CD4-positive, alpha-beta T cell treated with Interleukin-15 for 4 hours (primary cell): ENCODE results near the gene GRIN1.

Experiments
- DNase-seq: peaks from one replicate; pipeline ENCODE4 v3.0.0-alpha.2; 2020; ENCODE audit warnings: low spot score

GRIN1 gene

GRCh38 chr9:137193771-137194170 is 54.8 kb downstream of the GRIN1 start:
- DNase-seq = no peak

GRCh38 chr9:137194388-137194787 is 55.4 kb downstream of the GRIN1 start:
- no peak for DNase-seq

- no peak for DNase-seq
These were observed 56.0 kb downstream of the GRIN1 start for GRCh38 chr9:137194909-137195308.

- no peak for DNase-seq
These were observed 56.7 kb downstream of the GRIN1 start for GRCh38 chr9:137195525-137196220.

- no peak for DNase-seq
These were observed 59.3 kb downstream of the GRIN1 start for GRCh38 chr9:137198051-137198901.

GRCh38 chr9:137198902-137199283 is 59.9 kb downstream of the GRIN1 start:
- DNase-seq = no peak

GRCh38 chr9:137199411-137200121 is 60.6 kb downstream of the GRIN1 start:
- DNase-seq = no peak

GRCh38 chr9:137200311-137201204 is 61.6 kb downstream of the GRIN1 start, which contains the start of gene TPRN:
TSS of gene TPRN (minus strand) at chr9:137200741. CDS start at chr9:137200711, 30 bp downstream.
- peak; percentile 98 for DNase-seq

- DNase-seq = no peak
These were observed 62.4 kb downstream of the GRIN1 start for GRCh38 chr9:137201205-137201868.

GRCh38 chr9:137202966-137203365 is 64.0 kb downstream of the GRIN1 start:
- DNase-seq = no peak

GRCh38 chr9:137204731-137205125 is 65.8 kb downstream of the GRIN1 start:
- DNase-seq = no peak

- peak; percentile 90 for DNase-seq
These were observed 66.4 kb downstream of the GRIN1 start, which contains the start of the genes NDOR1 and TMEM203 for GRCh38 chr9:137205126-137206069. TSS of gene NDOR1 (plus strand) at chr9:137205700. CDS start at chr9:137205778, 78 bp downstream. TSS of gene TMEM203 (minus strand) at chr9:137205648. CDS start at chr9:137205414, 234 bp downstream.

- no peak for DNase-seq
These were observed 67.6 kb downstream of the GRIN1 start for GRCh38 chr9:137206602-137207001.

- DNase-seq = no peak
These were observed 72.6 kb downstream of the GRIN1 start for GRCh38 chr9:137211532-137211931.

- DNase-seq = no peak
These were observed 73.6 kb downstream of the GRIN1 start for GRCh38 chr9:137212520-137212919.

GRCh38 chr9:137213160-137214060 is 74.5 kb downstream of the GRIN1 start:
- DNase-seq = no peak

GRCh38 chr9:137214620-137215019 is 75.7 kb downstream of the GRIN1 start:
- no peak for DNase-seq

GRCh38 chr9:137215196-137215986 is 76.4 kb downstream of the GRIN1 start:
- DNase-seq = no peak
